Effector memory CD4-positive, alpha-beta T cell (primary cell): ENCODE results near the gene XPNPEP2.

Experiments used
- DNase-seq, 3 donors: peaks; one replicate each; pipeline ENCODE4 v3.0.0-alpha.2; 2020
- H3K27ac ChIP-seq: 2 replicates; pipeline ENCODE4 v1.7.0; 2013; ENCODE audit warnings: mild to moderate bottlenecking, low read length, moderate library complexity; ENCODE audit not compliant: insufficient read depth, poor library complexity, severe bottlenecking
- H3K27me3 ChIP-seq: replicated peaks from 2 replicates; pipeline ENCODE4 v1.7.0; 2013; ENCODE audit warnings: mild to moderate bottlenecking, low read length; ENCODE audit not compliant: insufficient read depth, control insufficient read depth, poor library complexity, severe bottlenecking
- H3K36me3 ChIP-seq: 2 replicates; pipeline ENCODE4 v1.7.0; 2013; ENCODE audit warnings: mild to moderate bottlenecking, low read length, moderate library complexity; ENCODE audit not compliant: control insufficient read depth, insufficient read depth
- H3K4me1 ChIP-seq: 2 replicates; pipeline ENCODE4 v1.7.0; 2013; ENCODE audit warnings: low read length, mild to moderate bottlenecking; ENCODE audit not compliant: control insufficient read depth, insufficient read depth, poor library complexity, severe bottlenecking
- H3K4me3 ChIP-seq: 2 replicates; pipeline ENCODE4 v1.7.0; 2013; ENCODE audit warnings: low read length, low read depth, mild to moderate bottlenecking; ENCODE audit not compliant: insufficient read depth, poor library complexity, severe bottlenecking
- H3K9me3 ChIP-seq: 2 replicates; pipeline ENCODE4 v1.7.0; 2013; ENCODE audit warnings: mild to moderate bottlenecking, low read length, moderate library complexity; ENCODE audit not compliant: control insufficient read depth

The XPNPEP2 gene

GRCh38 chrX:129783291-129783713 lies 44.5 kb downstream of the XPNPEP2 start:
- no peak for DNase-seq
- peaks cover 21% of the 10 kb centered on the region for H3K36me3 ChIP-seq
- no peaks in the 10 kb centered on the region for H3K9me3 ChIP-seq
- peaks cover 43% of the 10 kb centered on the region for H3K4me1 ChIP-seq
- no peaks in the 10 kb centered on the region for H3K27me3 ChIP-seq
- peak overlapping the region; percentile 42 for H3K4me3 ChIP-seq
- peak overlapping the region; percentile 79 for H3K27ac ChIP-seq

DNA sequence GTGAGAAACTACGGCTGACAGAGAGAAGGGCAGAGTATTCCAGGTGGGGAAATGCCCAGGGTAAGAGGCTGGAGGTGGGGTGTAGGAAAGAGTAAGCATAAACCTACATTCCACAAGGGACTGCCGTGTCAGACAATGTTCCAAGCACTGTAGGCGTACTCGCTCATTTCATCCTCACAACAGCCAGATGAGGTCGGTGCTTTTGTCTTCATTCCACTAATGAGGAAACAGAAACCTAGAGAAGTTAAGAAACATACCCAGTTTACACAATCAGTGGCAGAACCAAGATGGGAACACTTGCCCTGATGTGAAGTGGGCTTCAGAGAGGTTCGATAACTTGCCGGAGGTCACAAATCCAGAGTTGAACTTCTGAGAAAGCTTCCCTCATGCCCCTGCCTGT lies 45.6 kb downstream of the XPNPEP2 start:
- H3K9me3 ChIP-seq, result no peaks in the 10 kb centered on the region
- no peak for DNase-seq
- H3K36me3 ChIP-seq, result peaks cover 29% of the 10 kb centered on the region
- H3K4me1 ChIP-seq, result peaks cover 34% of the 10 kb centered on the region
- H3K27me3 ChIP-seq, result no peaks in the 10 kb centered on the region
- H3K27ac ChIP-seq, result peak overlapping the region; percentile 79
- no peak overlapping the region for H3K4me3 ChIP-seq

DNA sequence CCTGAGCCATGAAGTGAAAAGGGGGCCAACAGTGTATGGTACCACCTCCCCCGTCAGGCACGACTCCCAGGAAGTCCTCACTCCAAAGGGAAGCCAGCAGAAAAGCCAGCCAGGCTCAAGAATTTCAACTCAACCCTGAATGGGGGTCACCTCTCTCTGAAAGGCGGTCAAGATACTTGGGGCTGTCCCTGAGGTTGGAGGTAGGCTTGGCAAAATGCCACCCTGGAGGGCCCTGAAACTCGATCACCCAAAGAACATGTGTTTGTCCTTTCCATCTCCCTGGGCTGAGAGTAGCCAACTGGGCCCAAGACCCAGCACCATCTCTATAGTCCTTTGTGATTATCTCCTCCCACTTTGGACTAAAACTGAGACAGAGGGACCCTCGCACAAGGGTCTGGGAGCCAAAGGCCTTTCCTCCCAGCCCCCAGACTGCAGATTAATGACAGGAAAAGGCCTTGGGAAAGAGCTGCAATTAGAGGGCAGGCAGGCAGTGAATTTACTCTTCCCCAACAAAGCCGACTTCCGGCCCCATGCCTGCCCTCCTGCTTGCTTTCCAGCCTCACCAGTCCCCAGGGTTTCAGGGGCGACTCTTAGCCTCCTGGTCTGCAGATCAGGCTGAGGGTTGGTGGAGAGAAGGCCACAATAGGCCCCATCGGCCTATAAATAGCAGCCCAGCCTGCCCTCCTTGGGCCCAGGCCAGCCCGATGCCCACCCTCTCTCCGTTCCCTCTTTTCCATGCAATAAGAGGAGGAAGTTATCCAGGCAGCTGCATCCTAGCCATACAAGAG lies 46.6 kb downstream of the XPNPEP2 start:
- Histone ChIP-seq H3K36me3 (peaks cover 36% of the 10 kb centered on the region), H3K4me3 (peak overlapping the region; percentile 13), H3K4me1 (peaks cover 34% of the 10 kb centered on the region), H3K27me3 (no peaks in the 10 kb centered on the region), H3K9me3 (no peaks in the 10 kb centered on the region), H3K27ac (peak overlapping the region; percentile 53)
- no peak for DNase-seq

DNA sequence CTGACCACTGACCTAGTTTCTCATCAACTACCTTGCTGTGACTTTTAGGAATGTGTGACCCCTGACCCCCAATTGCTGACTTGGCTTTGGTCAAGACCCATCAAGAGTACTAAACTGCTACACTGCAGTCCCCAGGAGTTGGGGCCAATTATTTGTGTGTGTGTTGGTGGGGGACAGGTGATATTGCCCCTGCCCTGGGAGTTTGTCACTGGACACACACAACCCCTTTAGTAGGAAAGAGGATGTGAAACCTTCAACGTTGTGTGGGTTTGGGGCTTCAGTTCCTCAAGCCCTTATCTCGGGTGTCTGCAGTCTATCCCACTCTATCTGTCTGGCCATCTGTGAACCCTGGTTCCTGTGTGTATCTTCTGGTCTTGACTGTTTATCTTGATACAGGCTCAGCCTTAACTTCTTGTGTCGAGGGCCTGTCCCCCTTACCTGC lies 47.5 kb downstream of the XPNPEP2 start:
- Histone ChIP-seq H3K4me1 (peaks cover 34% of the 10 kb centered on the region), H3K9me3 (no peaks in the 10 kb centered on the region), H3K27ac (peak overlapping the region; percentile 53), H3K36me3 (peaks cover 45% of the 10 kb centered on the region), H3K4me3 (peak overlapping the region; percentile 13), H3K27me3 (no peaks in the 10 kb centered on the region)
- no peak for DNase-seq

- H3K27ac ChIP-seq, result peak overlapping the region; percentile 32
- H3K4me3 ChIP-seq, result no peak overlapping the region
- no peak for DNase-seq
- H3K4me1 ChIP-seq, result peaks cover 25% of the 10 kb centered on the region
- H3K27me3 ChIP-seq, result no peaks in the 10 kb centered on the region
- no peaks in the 10 kb centered on the region for H3K9me3 ChIP-seq
- H3K36me3 ChIP-seq, result peaks cover 57% of the 10 kb centered on the region
These were observed 48.7 kb downstream of the XPNPEP2 start for GRCh38 chrX:129787336-129788055.

GRCh38 chrX:129788527-129788926 lies 49.7 kb downstream of the XPNPEP2 start:
- no peak for DNase-seq
- H3K27ac ChIP-seq, result peak overlapping the region; percentile 34
- peaks cover 68% of the 10 kb centered on the region for H3K36me3 ChIP-seq
- no peaks in the 10 kb centered on the region for H3K9me3 ChIP-seq
- peaks cover 15% of the 10 kb centered on the region for H3K4me1 ChIP-seq
- no peaks in the 10 kb centered on the region for H3K27me3 ChIP-seq
- H3K4me3 ChIP-seq, result no peak overlapping the region

DNA sequence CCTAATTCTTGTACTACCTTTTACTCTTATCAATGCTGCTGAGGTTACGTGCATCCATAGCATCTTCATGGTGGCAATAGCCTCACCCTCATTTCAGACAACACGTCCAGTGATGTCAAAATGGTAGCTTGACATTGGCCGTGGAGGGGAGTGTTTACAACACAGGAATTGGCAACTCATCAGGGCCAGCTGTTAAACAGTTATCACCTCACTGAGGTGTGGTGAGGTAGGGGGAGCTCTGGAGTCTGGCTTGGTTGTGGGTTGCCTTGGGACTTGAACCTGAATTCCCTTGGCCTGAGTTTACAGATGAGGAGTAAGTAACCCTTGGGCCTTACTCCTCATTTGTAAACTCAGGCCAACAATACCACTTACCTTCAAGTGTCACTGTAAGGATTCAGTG lies 51.4 kb downstream of the XPNPEP2 start:
- no peak overlapping the region for H3K4me3 ChIP-seq
- H3K27ac ChIP-seq, result no peak overlapping the region
- no peaks in the 10 kb centered on the region for H3K27me3 ChIP-seq
- H3K9me3 ChIP-seq, result no peaks in the 10 kb centered on the region
- H3K4me1 ChIP-seq, result peaks cover 11% of the 10 kb centered on the region
- no peak for DNase-seq
- peaks cover 79% of the 10 kb centered on the region for H3K36me3 ChIP-seq

DNA sequence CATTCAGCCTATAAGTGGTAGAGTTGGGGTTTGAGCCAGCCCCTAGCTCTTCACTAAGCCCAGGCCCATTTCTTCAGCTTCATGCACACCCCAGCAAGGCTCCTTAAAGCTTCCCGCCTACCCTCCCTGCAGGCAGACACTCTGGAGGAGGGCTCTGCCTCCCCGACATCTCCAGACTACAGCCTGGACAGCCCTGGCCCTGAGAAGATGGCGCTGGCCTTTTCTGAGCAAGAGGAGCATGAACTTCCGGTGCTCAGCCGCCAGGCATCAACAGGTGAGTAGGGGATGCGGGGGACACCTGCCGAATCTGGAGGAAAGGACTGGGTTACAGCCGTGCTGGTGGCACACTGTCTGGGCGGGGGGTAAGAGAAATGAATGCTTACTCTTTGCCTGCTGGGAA lies 52.0 kb downstream of the XPNPEP2 start:
- Histone ChIP-seq H3K27me3 (no peaks in the 10 kb centered on the region), H3K4me1 (peaks cover 4% of the 10 kb centered on the region), H3K27ac (peak overlapping the region; percentile 18), H3K9me3 (no peaks in the 10 kb centered on the region), H3K36me3 (peaks cover 76% of the 10 kb centered on the region), H3K4me3 (no peak overlapping the region)
- no peak for DNase-seq

DNA sequence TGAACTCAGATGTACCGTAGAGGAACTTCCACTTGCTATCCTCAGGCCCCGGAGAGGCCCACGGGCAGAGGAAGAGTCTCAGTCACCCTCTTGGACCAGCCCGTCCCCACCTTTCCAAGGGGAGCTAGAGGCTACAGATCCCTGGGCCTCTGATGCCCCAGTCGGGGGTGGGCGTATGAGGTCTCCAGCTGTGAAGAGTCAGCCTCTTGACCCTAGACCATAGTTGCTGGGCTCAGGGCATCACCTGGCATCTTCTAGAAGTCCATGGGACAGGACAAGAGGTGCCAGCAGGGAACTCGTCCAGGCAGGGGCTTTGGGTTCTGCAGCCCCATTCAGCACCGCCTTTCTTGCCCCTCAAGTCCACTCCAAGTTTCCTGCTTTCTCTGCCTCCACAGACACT lies 52.6 kb downstream of the XPNPEP2 start:
- no peak overlapping the region for H3K4me3 ChIP-seq
- H3K27ac ChIP-seq, result peak overlapping the region; percentile 18
- H3K9me3 ChIP-seq, result no peaks in the 10 kb centered on the region
- no peaks in the 10 kb centered on the region for H3K27me3 ChIP-seq
- H3K4me1 ChIP-seq, result no peaks in the 10 kb centered on the region
- peaks cover 71% of the 10 kb centered on the region for H3K36me3 ChIP-seq
- DNase-seq, result no peak

DNA sequence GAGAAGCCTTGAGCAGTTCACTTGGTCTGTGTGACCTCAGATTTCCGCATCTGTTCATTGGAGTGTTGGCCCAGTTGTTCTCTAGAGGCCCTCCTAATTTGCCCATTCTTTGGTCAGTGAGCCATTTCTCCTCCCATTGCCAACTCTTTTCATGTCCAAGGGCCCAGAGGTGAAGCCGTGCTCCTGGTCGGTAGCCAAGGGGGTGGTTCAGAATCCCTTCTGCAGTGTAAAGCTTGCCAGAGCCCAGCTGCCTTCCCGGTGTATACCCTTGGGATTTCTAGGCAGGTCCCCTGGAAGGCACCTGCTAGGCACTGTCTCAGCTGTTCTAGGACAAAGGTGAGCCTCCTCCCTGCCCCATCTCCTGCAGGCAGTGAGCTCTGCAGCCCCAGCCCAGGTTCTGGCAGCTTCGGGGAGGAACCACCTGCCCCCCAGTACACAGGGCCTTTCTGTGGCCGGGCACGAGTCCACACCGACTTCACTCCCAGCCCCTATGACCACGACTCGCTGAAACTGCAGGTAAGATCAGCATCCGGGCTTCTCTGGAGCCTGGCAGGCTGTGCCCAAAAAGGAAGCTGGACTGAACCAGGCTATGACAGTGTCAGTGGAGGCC lies 53.3 kb downstream of the XPNPEP2 start:
- Histone ChIP-seq H3K27me3 (no peaks in the 10 kb centered on the region), H3K4me3 (no peak overlapping the region), H3K36me3 (peaks cover 69% of the 10 kb centered on the region), H3K4me1 (no peaks in the 10 kb centered on the region), H3K9me3 (no peaks in the 10 kb centered on the region), H3K27ac (no peak overlapping the region)
- DNase-seq, result no peak
